GM19351 (cell line): ENCODE measurements around the gene SEC14L5.

ENCODE experiments used
- ATAC-seq: cut with Tn5 transposase; IDR thresholded peaks from one replicate; pipeline ENCODE4 v1.9.1; 2021; ENCODE audit warnings: mild to moderate bottlenecking, moderate library complexity; ENCODE audit not compliant: unreplicated experiment

SEC14L5 gene

DNA sequence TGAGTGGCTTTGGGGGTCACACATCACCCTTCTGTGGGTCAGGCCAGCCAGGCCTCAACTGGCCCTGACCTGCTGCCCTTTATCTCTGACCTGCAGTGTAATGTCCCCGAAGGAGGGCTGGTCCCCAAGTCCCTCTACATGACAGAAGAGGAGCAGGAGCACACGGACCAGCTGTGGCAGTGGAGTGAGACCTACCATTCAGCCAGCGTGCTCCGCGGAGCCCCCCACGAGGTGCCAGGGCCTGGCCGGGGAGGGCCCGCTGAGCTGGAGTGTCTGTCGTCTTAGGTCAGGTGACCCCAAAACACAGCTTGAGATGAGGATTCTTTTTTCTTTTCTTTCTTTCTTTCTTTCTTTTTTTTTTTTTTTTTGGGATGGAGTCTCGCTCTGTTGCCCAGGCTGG, 49.1 kb downstream of the SEC14L5 start:
- ATAC-seq = no peak

DNA sequence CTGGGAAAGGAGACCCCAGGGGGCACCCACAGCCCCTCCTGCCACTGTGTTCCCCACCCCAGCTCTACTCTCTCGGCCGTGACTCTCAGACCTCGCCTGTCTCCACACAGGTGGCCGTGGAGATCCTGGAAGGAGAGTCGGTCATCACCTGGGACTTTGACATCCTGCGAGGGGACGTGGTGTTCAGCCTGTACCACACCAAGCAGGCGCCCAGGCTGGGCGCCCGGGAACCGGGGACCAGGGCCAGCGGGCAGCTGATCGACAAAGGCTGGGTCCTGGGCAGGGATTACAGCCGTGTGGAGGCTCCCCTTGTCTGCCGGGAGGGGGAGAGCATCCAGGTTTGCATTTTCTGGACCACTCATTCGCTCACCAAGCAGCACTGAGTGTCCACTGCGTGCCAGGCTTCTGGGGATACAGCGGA, 50.2 kb downstream of the SEC14L5 start:
- ATAC-seq = no peak

DNA sequence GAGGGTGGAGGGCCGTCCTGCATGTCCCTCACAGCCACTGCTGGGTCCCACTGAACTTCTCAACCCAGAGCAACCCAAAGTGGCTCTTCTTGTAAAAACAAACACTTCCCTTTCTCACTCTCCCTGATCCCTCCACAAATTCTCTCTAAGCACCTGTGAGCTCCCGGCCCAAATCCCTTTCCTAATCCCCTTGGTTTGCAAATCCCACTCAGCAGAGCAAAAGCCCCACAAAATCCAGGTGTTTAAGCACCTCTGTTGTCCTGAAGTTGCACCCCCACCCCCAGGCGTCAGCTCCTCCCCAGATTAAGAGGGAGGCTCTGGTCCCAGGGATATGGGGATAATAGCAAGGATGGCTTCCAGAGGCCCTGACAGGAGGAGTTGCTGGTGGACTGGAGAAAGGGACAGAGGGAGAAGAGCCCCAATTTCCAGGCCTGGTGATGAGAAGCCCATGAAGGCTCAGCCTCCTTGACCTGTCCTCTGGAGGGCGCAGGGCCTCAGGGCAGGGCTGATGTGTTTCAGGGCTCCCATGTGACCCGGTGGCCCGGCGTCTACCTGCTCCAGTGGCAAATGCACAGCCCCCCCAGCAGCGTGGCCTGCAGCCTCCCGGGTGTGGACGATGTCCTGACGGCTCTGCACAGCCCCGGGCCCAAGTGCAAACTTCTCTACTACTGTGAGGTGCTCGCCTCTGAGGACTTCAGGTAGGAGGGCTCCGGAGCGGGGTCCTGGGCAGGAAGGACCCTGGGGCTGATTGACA, 52.6 kb downstream of the SEC14L5 start:
- no peak for ATAC-seq

DNA sequence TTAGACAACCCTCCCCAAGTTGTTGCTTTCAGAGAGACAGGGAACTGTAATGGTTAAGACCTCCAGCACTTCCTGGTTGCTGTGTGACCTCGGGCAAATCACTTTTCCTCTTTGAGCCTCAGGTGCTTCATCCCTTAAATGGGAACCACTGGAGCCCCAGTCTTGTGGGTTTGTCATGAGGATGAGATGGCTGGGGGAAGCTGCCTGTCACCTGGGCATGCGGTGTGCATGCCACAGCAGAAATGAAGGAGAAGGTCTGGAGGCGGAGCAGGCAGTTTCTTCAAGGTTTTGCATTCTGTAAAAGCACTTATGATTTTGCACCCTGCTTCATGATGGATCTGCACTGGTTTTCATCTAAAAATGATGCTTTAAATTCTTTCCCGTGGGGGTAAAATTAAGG, 53.5 kb downstream of the SEC14L5 start:
- no peak for ATAC-seq

DNA sequence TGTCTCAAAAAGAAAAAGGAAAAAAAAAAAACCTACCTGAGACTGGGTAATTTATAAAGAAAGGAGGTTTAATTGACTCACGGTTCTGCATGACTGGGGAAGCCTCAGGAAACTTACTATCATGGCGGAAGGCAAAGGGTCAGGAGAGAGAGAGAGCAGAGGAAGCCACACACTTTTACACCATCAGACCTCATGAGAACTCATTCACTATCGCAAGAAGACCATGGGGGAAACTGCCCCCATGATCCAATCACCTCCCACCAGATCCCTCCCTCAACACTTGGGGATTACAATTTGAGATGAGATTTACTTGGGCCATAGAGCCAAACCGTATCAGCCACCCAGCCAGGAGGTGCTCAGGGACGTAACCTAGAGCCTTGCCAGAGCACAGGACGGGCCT, 54.8 kb downstream of the SEC14L5 start:
- ATAC-seq = no peak

DNA sequence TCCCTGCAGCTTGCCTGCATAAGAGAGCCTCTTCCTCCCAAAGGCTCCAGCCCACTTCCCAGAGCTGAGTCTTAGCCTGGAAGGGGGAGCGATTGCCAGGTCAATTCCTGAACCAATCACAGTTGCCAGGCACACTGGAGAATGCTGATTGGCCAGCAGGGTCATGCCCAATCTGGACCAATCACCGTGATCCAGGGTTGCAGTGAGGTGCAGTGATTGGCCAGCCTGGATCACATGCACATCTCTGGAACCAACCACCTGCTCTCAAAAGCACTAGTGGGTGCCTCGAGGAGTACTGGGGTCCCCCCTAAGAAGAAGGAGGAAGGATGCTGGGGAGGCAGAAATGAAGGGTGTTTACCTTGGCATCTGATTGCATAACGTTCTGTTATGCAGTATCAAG, 57.2 kb downstream of the SEC14L5 start:
- no peak for ATAC-seq

DNA sequence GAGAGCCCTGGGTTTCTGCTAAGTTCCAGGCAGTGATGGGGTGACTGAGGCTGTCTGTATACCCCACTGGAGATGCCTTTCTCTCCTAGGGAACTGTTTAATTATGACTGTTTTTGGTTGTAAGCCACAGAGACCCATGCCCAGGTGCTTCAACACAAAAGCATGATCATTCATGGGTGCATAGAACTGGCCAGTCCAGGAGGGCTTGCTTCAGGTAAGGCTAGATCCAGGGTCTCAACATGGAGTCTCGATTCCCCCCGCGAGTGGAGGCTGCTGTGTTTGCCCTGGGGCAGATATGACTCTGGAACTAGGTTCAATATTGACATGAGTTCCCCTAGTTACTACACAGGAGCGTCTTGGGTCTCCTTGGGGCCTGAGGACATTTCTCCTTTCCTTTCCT, 57.8 kb downstream of the SEC14L5 start:
- ATAC-seq = no peak

DNA sequence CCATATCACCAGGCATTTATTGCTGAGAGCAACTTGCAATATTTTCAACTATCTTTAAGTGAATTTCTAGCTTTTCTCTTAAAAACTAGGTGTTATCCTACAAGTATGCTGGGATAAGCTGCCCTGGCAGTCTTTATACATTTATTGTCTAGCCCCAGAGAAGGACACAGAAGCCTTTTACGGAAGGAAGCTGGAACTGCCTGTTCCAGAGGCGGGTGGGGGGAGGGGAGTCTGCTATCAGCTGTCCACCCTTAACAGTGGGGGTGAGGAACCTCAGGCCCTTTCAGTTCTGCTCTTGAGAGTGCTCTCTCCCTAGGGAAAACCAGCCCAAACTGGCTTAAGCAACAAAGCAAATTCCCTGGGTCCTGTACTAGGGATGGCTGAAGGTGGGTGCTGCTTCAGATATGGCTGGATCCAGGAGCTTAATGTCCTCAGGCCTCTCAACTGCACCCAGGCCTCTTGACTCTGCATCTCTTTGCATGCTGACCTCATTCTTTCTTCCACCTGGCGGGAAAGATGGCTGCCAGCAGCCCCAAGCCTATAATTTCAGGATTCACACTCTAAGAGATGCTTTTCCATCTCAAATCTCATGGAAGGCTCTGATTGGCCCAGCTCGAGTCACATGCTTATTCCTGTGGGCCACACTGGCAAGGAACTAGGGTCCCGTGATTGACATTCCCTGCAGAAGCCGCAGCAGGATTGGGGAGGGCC, 59.0 kb downstream of the SEC14L5 start:
- no peak for ATAC-seq

DNA sequence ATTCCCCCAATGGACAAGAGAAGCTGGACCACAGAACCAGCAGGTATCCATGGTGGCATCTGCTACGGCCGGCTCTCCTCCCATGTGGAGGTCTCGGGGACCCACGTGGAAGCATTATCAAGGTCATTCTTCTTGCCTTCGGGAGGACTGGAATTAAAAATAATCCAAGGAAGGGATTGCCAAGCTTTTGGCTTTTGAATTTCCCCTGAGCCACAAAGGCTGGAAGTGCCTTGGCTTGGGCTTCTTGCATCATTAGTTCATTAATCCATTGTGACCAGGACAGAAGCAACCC, 59.5 kb downstream of the SEC14L5 start:
- ATAC-seq = no peak

DNA sequence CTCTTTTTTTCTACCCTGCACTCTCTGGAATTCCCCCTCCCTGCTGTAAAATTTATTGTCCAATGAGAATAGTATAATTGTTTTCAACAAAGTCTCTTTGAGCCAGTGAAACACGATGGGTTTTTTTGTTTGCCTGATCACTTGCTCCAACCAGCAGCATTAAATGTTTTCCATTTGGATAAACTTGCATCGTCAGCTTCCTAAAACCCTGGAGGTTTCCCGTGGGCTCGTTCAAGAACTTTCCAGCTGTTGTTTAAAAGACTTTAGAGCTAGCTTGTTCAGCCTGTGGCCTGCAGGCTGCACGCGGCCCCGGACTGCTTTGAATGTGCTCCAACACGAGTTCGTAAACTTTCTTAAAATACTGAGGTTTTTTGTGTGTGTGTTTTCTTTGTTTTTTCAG, 60.7 kb downstream of the SEC14L5 start:
- ATAC-seq = no peak

DNA sequence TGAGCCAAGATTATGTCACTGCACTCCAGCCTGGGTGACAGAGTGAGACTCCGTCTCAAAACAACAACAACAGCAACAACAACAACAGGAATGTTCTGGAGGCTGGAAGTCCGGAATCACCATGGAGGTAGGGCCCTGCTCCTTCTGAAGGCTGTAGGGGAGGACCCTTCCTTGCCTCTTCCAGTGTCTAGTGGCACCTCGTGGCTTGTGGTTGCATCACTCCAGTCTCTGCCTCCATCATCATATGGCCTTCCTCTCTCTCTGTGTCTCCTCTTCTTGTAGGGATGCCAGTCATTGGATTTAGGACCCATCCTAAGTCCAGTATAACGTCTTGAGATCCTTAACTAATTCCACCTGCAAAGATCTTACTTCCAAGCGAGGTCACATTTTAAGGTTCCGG, 61.6 kb downstream of the SEC14L5 start:
- no peak for ATAC-seq

DNA sequence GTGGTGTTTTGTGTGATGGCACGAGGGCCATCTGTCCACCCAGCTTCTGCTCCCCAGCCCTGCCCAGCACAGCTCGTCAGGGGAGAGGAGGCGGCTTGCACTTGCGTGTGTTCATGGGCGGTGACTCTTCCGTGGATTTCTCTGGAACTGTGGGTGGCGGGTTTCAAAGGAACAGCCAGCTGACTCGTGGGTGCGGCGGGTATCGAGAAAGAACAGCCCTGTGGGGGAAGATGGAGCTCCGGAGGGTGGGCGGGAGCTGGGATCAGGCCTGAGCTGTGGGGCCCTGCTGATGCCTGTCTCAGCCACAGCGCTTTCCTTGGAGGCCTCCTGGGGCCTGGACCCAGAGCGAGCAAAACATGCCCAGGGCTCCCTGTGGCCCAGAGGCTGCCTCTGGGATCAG, 62.4 kb downstream of the SEC14L5 start:
- no peak for ATAC-seq

DNA sequence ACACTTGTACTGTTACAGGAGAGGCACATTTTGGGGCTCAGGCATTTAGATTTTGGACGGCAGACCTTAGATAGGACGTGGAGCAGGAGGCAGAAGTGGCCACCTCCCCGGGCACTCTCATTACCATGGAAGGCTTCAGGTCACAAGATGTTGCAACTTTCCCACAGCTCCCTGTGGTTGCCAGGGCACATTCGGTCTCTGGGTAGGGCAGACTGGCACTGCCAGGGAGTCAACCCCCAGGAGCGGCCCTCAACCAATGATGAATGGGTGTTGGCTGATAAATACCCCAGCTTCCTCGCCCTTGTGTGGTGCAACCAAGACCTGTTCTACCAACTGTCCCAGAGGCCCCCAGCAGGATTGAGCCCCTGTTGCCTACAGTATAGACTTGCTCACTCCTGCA, 64.4 kb downstream of the SEC14L5 start:
- no peak for ATAC-seq

DNA sequence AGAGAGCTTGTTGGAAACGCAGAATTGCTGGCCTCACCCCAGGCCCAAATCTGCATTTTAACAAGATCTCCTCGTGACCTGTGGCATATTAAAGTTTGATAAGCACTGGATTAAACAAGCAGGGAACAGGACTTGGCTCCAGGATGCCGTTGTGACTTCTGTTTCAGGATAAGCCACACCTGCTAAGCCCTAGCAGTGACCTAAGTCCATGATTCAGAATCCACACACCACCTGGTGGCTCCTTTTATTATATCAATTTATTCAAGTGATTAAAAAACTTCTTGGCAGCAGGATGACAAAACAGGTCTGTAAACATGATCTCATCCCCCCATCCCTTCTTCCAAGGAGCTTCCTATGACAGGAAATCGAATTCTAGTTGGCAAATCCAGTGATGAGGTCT, 66.5 kb downstream of the SEC14L5 start:
- no peak for ATAC-seq

DNA sequence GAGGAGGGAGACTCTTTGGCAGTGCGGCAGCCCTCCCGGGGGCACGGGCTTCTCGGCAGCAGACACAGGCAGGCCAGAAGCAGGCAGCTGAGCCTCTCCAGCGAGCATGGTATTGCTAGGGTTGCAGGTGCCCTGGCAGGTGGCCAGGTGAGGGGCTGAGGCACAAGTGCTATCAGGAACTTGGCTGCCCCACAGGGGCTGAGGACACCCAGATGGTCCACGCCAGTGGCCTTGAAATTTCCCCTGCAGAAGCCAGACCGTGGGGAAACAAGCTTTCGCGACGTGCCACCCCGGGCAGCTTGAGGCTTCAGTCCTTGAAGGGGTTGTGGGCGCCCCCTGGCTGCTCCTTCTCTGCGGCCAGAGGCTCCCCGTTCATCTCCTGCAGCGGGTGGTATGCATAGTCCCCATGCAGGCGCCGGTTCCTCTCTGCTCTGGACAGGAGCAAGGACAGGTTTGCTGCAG, 67.1 kb downstream of the SEC14L5 start:
- ATAC-seq = no peak

DNA sequence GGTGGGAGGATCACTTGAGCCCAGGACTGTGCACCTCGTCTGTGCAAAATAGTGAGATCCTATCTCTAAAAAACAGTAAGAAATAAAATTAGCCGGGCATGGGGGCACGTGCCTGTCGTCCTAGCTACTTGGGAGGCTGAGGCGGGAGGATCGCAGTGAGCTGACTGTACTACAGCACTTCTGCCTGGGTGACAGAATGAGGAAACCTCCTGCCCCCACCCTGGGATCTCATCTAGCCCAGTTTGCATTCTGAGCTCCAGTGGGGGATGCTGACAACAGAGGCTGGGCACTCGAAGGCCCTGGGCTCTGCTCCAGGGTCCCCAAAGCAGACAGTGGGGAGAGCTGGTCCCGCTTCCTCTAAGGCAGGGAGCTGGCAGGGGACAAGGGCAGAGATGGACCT, 68.5 kb downstream of the SEC14L5 start:
- ATAC-seq = no peak

DNA sequence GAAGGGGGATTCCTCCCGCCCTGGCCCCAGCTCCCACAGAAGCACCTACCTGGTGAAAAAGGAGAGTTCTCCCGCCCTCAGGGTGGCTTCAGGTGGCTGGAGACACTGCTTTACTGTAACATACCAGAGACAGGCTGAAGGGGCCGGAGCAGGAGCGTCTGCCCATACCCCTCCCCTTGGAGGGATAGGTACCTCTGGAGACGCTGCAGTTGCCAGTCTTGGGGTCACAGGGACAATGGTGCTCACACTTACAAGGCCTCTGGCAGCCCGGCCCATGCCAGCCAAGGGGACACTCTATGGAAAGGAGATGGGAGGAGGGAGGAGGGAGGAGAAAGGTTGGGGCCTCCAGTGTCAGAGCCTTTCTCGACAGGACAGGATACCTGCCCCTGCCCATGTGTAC, 69.0 kb downstream of the SEC14L5 start:
- no peak for ATAC-seq

DNA sequence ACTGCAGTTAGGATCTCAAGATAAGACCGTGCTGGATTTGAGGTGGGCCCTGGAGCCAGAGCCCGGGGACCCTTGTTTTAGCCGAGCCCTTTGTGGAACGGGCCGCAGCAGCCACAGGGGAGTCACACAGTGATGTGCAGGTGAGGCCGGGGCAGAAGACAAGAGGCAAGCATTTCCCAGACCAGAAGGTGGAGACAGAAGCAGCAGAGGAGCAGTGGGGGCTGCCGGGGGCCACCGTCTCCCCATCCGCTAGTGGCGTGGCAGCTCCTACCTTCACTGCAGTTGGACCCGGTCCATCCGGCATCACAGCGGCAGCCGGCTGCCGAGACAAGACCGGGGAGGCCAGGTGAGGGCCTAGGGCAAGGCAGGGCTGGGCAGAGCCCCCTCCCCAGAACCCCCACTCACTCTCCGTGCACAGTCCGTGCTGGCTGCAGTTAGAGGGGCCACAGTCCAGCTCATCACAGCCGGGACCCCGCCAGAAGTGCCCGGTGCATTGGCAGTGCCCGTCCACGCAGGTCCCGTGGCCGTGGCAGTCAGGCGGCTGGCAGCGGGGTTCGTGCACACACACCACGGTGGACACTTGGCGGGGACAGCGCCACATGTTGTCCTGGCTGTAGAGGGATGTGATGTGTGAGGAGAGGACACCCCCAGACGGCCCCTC, 69.6 kb downstream of the SEC14L5 start:
- no peak for ATAC-seq

DNA sequence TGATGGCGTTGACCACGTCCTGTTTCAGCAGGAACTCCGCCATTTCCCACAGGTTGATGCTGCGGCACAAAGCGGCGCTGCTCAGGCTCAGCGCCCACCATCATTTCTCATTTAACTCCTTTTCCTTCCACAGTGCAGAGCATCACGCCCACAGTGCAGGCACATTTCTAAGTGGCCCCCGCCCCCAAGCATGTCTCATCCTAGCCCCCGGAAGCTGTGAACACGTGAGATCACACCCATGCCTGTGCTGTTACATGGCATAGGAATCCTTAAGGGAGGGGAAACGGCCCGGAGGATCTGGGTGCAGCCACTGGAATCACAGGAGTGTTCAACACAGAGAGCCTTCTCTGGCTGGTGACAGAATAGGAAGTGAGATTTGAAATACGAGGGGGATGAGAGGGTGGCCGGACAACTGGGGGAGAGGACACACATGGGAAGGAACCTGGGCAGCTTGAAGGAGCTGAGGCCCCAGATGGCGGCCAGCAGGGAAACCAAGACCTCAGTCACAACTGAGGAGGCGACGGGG, 70.9 kb downstream of the SEC14L5 start:
- ATAC-seq = no peak

DNA sequence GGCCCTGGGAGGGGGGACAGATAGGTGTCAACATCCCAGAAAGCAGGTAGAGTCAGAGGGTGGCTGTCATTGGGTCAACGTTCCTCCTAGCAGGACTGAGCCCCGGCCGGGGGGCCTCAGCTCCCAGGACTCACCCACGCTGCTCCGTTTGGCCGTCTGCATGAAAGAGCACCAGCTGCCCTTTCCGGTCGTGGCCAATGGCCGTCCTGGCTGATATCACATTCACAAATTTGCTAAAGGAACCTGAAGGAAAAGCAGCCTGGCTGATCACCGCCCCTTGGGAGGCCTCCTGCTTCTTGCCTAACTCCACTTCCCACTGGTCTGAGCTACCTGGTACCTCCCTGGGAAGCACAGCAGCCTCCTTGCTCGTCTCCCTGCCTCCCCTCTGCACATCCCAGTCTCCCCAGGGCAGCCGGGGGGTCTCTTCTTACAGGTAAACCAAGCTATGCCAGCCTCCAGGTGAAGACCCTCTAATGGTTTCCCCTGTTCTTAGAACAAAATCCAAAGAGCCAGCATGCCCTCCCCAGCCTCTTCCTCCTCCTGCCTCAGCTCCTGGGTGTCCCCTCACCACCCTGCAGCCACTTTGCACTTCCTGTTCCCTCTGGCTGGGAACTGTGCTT, 72.2 kb downstream of the SEC14L5 start:
- no peak for ATAC-seq

DNA sequence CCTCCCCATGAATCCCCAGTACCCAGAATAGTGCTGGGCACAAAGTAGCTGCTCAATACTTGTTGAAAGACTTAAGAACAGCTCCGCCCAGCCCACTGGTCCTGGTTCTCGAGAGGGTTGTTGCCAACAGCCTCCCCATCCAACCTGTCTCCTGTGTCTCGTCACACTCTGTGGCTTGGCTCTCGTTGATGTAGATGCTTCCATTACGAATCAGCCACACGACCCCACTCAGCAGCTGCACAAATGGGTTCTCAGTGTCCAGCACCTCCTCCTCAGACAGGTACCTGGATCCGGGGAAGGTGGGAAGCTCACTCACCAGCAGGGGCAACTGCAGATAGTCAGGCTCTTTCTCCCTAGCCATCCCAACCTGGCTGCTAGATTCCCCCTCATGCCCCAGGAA, 73.5 kb downstream of the SEC14L5 start:
- no peak for ATAC-seq

DNA sequence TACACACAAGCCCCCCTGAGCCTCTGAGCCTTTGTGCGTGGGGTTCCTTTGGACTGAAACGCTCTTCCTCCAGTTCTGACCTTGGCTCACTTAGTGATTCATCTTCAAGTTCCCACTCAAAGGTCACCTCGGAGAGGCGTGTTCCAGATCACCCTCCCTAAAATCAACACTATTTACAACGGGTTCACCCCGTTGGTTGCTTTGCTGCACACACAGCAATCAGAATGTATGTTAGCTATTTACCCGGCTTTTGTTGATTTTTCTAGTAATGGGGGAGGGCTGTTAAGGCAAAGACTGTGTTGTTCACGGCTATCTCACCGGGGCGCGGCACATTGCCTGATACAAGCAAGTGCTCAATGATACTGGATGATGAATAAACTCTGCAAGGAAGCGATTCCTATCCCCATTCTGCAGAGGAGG, 74.6 kb downstream of the SEC14L5 start:
- no peak for ATAC-seq
